Neural progenitor cell (in vitro differentiated cells): ENCODE measurements around the gene KIAA1217. TPM values are rescaled to one million over a fixed set of nuclear protein-coding genes. Genes with fewer than 3 reads are reported as not detected.

Experiments used
- DNase-seq: peaks from one replicate; pipeline ENCODE4 v3.0.0-alpha.2; 2016; ENCODE audit warnings: low spot score
- H2AFZ ChIP-seq: fragments of 200-600 bp; sonication (generic); replicated peaks from 2 replicates; pipeline ENCODE4 v1.6.1; 2016; ENCODE audit warnings: antibody characterized with exemption
- H3F3A ChIP-seq: fragments of 200-600 bp; sonication (generic); 2 replicates; pipeline ENCODE4 v1.6.1; 2016; ENCODE audit warnings: antibody characterized with exemption, low read depth
- H3K27ac ChIP-seq: fragments of 200-600 bp; sonication (generic); 2 replicates; pipeline ENCODE4 v1.5.1; 2016; ENCODE audit warnings: mild to moderate bottlenecking
- H3K27me3 ChIP-seq: fragments of 200-600 bp; sonication (generic); 2 replicates; pipeline ENCODE4 v1.6.1; 2016; ENCODE audit warnings: mild to moderate bottlenecking, moderate library complexity
- H3K36me3 ChIP-seq: fragments of 200-600 bp; sonication (generic); 2 replicates; pipeline ENCODE4 v1.5.1; 2016
- H3K4me1 ChIP-seq: fragments of 200-600 bp; sonication (generic); 2 replicates; pipeline ENCODE4 v1.6.1; 2016; ENCODE audit warnings: mixed run types
- H3K4me2 ChIP-seq: fragments of 200-600 bp; sonication (generic); 2 replicates; pipeline ENCODE4 v1.6.1; 2016
- H3K4me3 ChIP-seq: fragments of 200-600 bp; sonication (generic); 2 replicates; pipeline ENCODE4 v1.5.1; 2016
- H3K79me2 ChIP-seq: fragments of 200-600 bp; sonication (generic); 2 replicates; pipeline ENCODE4 v1.6.1; 2016; ENCODE audit warnings: low read depth
- H3K9ac ChIP-seq: fragments of 200-600 bp; sonication (generic); 2 replicates; pipeline ENCODE4 v1.6.1; 2016
- H3K9me3 ChIP-seq: fragments of 200-600 bp; sonication (generic); 2 replicates; pipeline ENCODE4 v1.5.1; 2016; ENCODE audit warnings: low read depth
- H4K20me1 ChIP-seq: fragments of 200-600 bp; sonication (generic); 2 replicates; pipeline ENCODE4 v1.6.1; 2016; ENCODE audit warnings: low read depth
- H3K27ac Mint-ChIP-seq: 3 replicates; pipeline ENCODE4 v1.8.0; 2021; ENCODE audit warnings: mixed read lengths
- H3K27me3 Mint-ChIP-seq: 2 replicates; pipeline ENCODE4 v1.8.0; 2022; ENCODE audit warnings: low read depth, mild to moderate bottlenecking, inconsistent platforms, moderate library complexity, mixed read lengths; ENCODE audit not compliant: insufficient read depth
- H3K36me3 Mint-ChIP-seq: 3 replicates; pipeline ENCODE4 v1.8.0; 2021; ENCODE audit warnings: mixed read lengths
- H3K4me1 Mint-ChIP-seq: 3 replicates; pipeline ENCODE4 v1.8.0; 2021; ENCODE audit warnings: mixed read lengths
- H3K4me3 Mint-ChIP-seq: 3 replicates; pipeline ENCODE4 v1.8.0; 2021; ENCODE audit warnings: mild to moderate bottlenecking, moderate library complexity, mixed read lengths
- H3K9me3 Mint-ChIP-seq: 3 replicates; pipeline ENCODE4 v1.8.0; 2020; ENCODE audit warnings: mixed read lengths
- CTCF ChIP-seq: fragments of 200-600 bp; sonication (generic); IDR thresholded peaks from 2 replicates; pipeline ENCODE4 v1.5.1; 2017; ENCODE audit warnings: antibody characterized with exemption, mild to moderate bottlenecking
- EZH2 ChIP-seq: fragments of 200-600 bp; sonication (generic); IDR thresholded peaks from 2 replicates; pipeline ENCODE4 v1.6.1; 2017; ENCODE audit warnings: antibody characterized with exemption, mild to moderate bottlenecking, moderate library complexity
- EZH2phosphoT487 ChIP-seq: fragments of 200-600 bp; sonication (generic); IDR thresholded peaks from 2 replicates; pipeline ENCODE4 v1.6.1; 2017; ENCODE audit warnings: antibody characterized with exemption
- total RNA-seq: library from RNA; depleted of rRNA; stranded (reverse); fragments of >200 nt; gene quantifications from 2 replicates; pipeline ENCODE4 v1.2.3, GENCODE V29; 2015; ENCODE audit warnings: low replicate concordance

Gene KIAA1217
- total RNA-seq, 1 donor from 2014 or later: 13.1 TPM

- peaks cover 15% of the 10 kb centered on the region for H3K79me2 ChIP-seq
- no peaks in the 10 kb centered on the region for H3F3A ChIP-seq
- no peak overlapping the region for H3K9ac ChIP-seq
- no peak for TF ChIP-seq CTCF
- no peak for TF ChIP-seq EZH2
- no peaks in the 10 kb centered on the region for H4K20me1 ChIP-seq
- H3K27me3 Mint-ChIP-seq: peaks cover 4% of the 10 kb centered on the region
- H3K4me2 ChIP-seq: no peak overlapping the region
- no peak overlapping the region for H3K27ac Mint-ChIP-seq
- H3K36me3 ChIP-seq: no peaks in the 10 kb centered on the region
- H3K9me3 ChIP-seq: no peaks in the 10 kb centered on the region
- no peaks in the 10 kb centered on the region for H3K27me3 ChIP-seq
- H3K4me3 Mint-ChIP-seq: no peak overlapping the region
- H2AFZ ChIP-seq: no peak overlapping the region
- H3K4me1 ChIP-seq: peaks cover 9% of the 10 kb centered on the region
- no peaks in the 10 kb centered on the region for H3K9me3 Mint-ChIP-seq
- H3K4me3 ChIP-seq: no peak overlapping the region
- H3K27ac ChIP-seq: no peak overlapping the region
- H3K36me3 Mint-ChIP-seq: peaks cover 23% of the 10 kb centered on the region
- H3K4me1 Mint-ChIP-seq: peaks cover 6% of the 10 kb centered on the region
- no peak for DNase-seq
These were observed 11.0 kb downstream of the KIAA1217 start for GRCh38 chr10:24219963-24220362.

- Mint-ChIP-seq H3K4me1 (no peaks in the 10 kb centered on the region), H3K9me3 (no peaks in the 10 kb centered on the region), H3K36me3 (peaks cover 24% of the 10 kb centered on the region), H3K27me3 (peaks cover 5% of the 10 kb centered on the region), H3K27ac (no peak overlapping the region), H3K4me3 (no peak overlapping the region)
- no peak for DNase-seq
- H3K4me2 ChIP-seq: no peak overlapping the region
- H3F3A ChIP-seq: no peaks in the 10 kb centered on the region
- no peaks in the 10 kb centered on the region for H3K36me3 ChIP-seq
- TF ChIP-seq EZH2 (no peak), EZH2phosphoT487 (no peak)
- no peak overlapping the region for H3K4me3 ChIP-seq
- no peaks in the 10 kb centered on the region for H3K79me2 ChIP-seq
- no peaks in the 10 kb centered on the region for H4K20me1 ChIP-seq
- no peaks in the 10 kb centered on the region for H3K9me3 ChIP-seq
- H3K27me3 ChIP-seq: no peaks in the 10 kb centered on the region
- no peaks in the 10 kb centered on the region for H3K4me1 ChIP-seq
- no peak overlapping the region for H2AFZ ChIP-seq
- H3K9ac ChIP-seq: no peak overlapping the region
- no peak overlapping the region for H3K27ac ChIP-seq
These were observed 14.4 kb downstream of the KIAA1217 start for GRCh38 chr10:24223341-24223740.

- H3K36me3 Mint-ChIP-seq: peaks cover 21% of the 10 kb centered on the region
- Histone ChIP-seq H3K4me2 (no peak overlapping the region), H3F3A (no peaks in the 10 kb centered on the region), H4K20me1 (no peaks in the 10 kb centered on the region), H3K27ac (no peak overlapping the region), H3K9ac (no peak overlapping the region), H3K4me3 (no peak overlapping the region), H3K36me3 (no peaks in the 10 kb centered on the region), H3K27me3 (no peaks in the 10 kb centered on the region), H3K4me1 (no peaks in the 10 kb centered on the region), H2AFZ (no peak overlapping the region), H3K9me3 (no peaks in the 10 kb centered on the region), H3K79me2 (no peaks in the 10 kb centered on the region)
- H3K4me3 Mint-ChIP-seq: no peak overlapping the region
- H3K27me3 Mint-ChIP-seq: peaks cover 5% of the 10 kb centered on the region
- TF ChIP-seq EZH2: no peak
- TF ChIP-seq CTCF: no peak
- no peak for TF ChIP-seq EZH2phosphoT487
- H3K4me1 Mint-ChIP-seq: no peaks in the 10 kb centered on the region
- H3K9me3 Mint-ChIP-seq: no peaks in the 10 kb centered on the region
- no peak overlapping the region for H3K27ac Mint-ChIP-seq
- DNase-seq: no peak
These were observed 15.0 kb downstream of the KIAA1217 start for GRCh38 chr10:24223953-24224352.

GRCh38 chr10:24228642-24229041 lies 19.7 kb downstream of the KIAA1217 start:
- no peaks in the 10 kb centered on the region for H3K9me3 ChIP-seq
- no peak for DNase-seq
- H2AFZ ChIP-seq: no peak overlapping the region
- no peak overlapping the region for H3K4me2 ChIP-seq
- no peak overlapping the region for H3K9ac ChIP-seq
- no peak overlapping the region for H3K4me3 ChIP-seq
- Mint-ChIP-seq H3K4me3 (no peak overlapping the region), H3K36me3 (peaks cover 7% of the 10 kb centered on the region), H3K27ac (no peak overlapping the region), H3K4me1 (no peaks in the 10 kb centered on the region), H3K9me3 (no peaks in the 10 kb centered on the region), H3K27me3 (peaks cover 5% of the 10 kb centered on the region)
- TF ChIP-seq EZH2: no peak
- no peak for TF ChIP-seq CTCF
- no peak for TF ChIP-seq EZH2phosphoT487
- no peaks in the 10 kb centered on the region for H4K20me1 ChIP-seq
- H3K27ac ChIP-seq: no peak overlapping the region
- H3K36me3 ChIP-seq: no peaks in the 10 kb centered on the region
- no peaks in the 10 kb centered on the region for H3K27me3 ChIP-seq
- H3K4me1 ChIP-seq: no peaks in the 10 kb centered on the region
- no peaks in the 10 kb centered on the region for H3F3A ChIP-seq
- no peaks in the 10 kb centered on the region for H3K79me2 ChIP-seq
